GM12878 (cell line): ENCODE results near the gene ATP1A3. TPM values are rescaled to one million over a fixed set of nuclear protein-coding genes. Genes with fewer than 3 reads are reported as not detected.

Experiments
- ATAC-seq: fragments of 200-7000 bp; cut with Tn5 transposase; 3 replicates; pipeline ENCODE4 v1.9.1; 2020; ENCODE audit warnings: mild to moderate bottlenecking, moderate library complexity
- BruUV-seq: library from RNA; stranded (reverse); fragments of 400-500 nt; replicated peaks from 2 replicates; lab custom pipeline; 2021; lab: Mats Ljungman, UMichigan
- CTCF ChIA-PET: fragments of 300-600 bp; sonication (Branson Sonifier 250); formaldehyde crosslinking; extraction: SDS; loops from one replicate; lab custom pipeline; 2021; ENCODE audit warnings: inconsistent platforms; lab: Yijun Ruan, JAX
- POLR2A ChIA-PET: fragments of 350-600 bp; formaldehyde crosslinking; extraction: SDS; loops from one replicate; lab custom pipeline; 2021; ENCODE audit warnings: inconsistent platforms; lab: Charles Lee
- RAD21 ChIA-PET: fragments of 300-600 bp; sonication (Branson Sonifier 250); formaldehyde crosslinking; loops from one replicate; lab custom pipeline; 2023; ENCODE audit warnings: antibody characterized with exemption; ENCODE audit not compliant: unreplicated experiment; lab: Charles Lee
- SMC1A ChIA-PET: fragments of 300-600 bp; sonication (Branson Sonifier 250); formaldehyde crosslinking; loops from one replicate; lab custom pipeline; 2023; ENCODE audit not compliant: unreplicated experiment, uncharacterized antibody; lab: Charles Lee
- DNase-seq: peaks from one replicate; pipeline ENCODE4 v3.0.0-alpha.2; 2011; ENCODE audit warnings: low read depth, low spot score
- FAIRE-seq: peaks from 3 replicates; lab custom pipeline; 2011; peaks lifted over from hg19 to GRCh38; lab: Jason Lieb, UNC
- H2AFZ ChIP-seq: 2 replicates; pipeline ENCODE4 v1.6.0; 2011; ENCODE audit warnings: low read depth, low read length, control low read depth; ENCODE audit not compliant: control insufficient read depth
- H3K27ac ChIP-seq: 2 replicates; pipeline ENCODE4 v1.5.1; 2011; ENCODE audit warnings: control low read depth; ENCODE audit not compliant: control insufficient read depth, insufficient read depth
- H3K27me3 ChIP-seq, 2 experiments: replicated peaks in 1 of 2; 2 replicates each; pipeline versions ENCODE4 v1.6.0 to v1.6.1; 2011; ENCODE audit warnings: low read length in 1 of 2; ENCODE audit not compliant: control insufficient read depth in 2 of 2, insufficient read depth in 2 of 2
- H3K36me3 ChIP-seq, 2 experiments: 2 replicates each; pipeline ENCODE4 v1.5.1; 2011; ENCODE audit warnings: low read length in 1 of 2; ENCODE audit not compliant: control insufficient read depth in 2 of 2, insufficient read depth in 2 of 2
- H3K4me1 ChIP-seq: 2 replicates; pipeline ENCODE4 v1.6.1; 2011; ENCODE audit warnings: mild to moderate bottlenecking, low read length, moderate library complexity, mixed read lengths; ENCODE audit not compliant: control insufficient read depth, insufficient read depth
- H3K4me2 ChIP-seq: 2 replicates; pipeline ENCODE4 v1.6.0; 2011; ENCODE audit warnings: control low read depth; ENCODE audit not compliant: control insufficient read depth, insufficient read depth
- H3K4me3 ChIP-seq: fragments of 200-600 bp; sonication (generic); 2 replicates; pipeline ENCODE4 v1.5.1; 2016
- H3K79me2 ChIP-seq: 2 replicates; pipeline ENCODE4 v1.6.0; 2011; ENCODE audit warnings: low read length; ENCODE audit not compliant: control insufficient read depth, insufficient read depth
- H3K9ac ChIP-seq: 2 replicates; pipeline ENCODE4 v1.8.0; 2011; ENCODE audit warnings: low read length, control low read depth, mixed read lengths; ENCODE audit not compliant: control insufficient read depth, insufficient read depth
- H3K9me3 ChIP-seq: replicated peaks from 3 replicates; pipeline ENCODE4 v1.5.1; 2011; ENCODE audit warnings: mild to moderate bottlenecking, low read length; ENCODE audit not compliant: control insufficient read depth, insufficient read depth
- H4K20me1 ChIP-seq: 2 replicates; pipeline ENCODE4 v1.6.0; 2011; ENCODE audit not compliant: control insufficient read depth, insufficient read depth
- DPF2 ChIP-seq: fragments of 450-650 bp; IDR thresholded peaks from 2 replicates; pipeline ENCODE4 v1.6.1; 2017; ENCODE audit warnings: mild to moderate bottlenecking
- E2F4 ChIP-seq: IDR thresholded peaks from 2 replicates; pipeline ENCODE4 v1.6.1; 2012; ENCODE audit warnings: low read depth, low read length, improper control_type of control experiment
- ELK1 ChIP-seq: IDR thresholded peaks from 2 replicates; pipeline ENCODE4 v1.6.1; 2012; ENCODE audit warnings: low read depth, low read length, improper control_type of control experiment
- ESRRA ChIP-seq: IDR thresholded peaks from 2 replicates; pipeline ENCODE4 v1.6.1; 2012; ENCODE audit warnings: mild to moderate bottlenecking, low read length, improper control_type of control experiment
- FOXM1 ChIP-seq: IDR thresholded peaks from 2 replicates; pipeline ENCODE4 v1.6.1; 2012; ENCODE audit warnings: low read depth, mild to moderate bottlenecking, inconsistent platforms, low read length, moderate library complexity
- GABPA ChIP-seq: IDR thresholded peaks from 2 replicates; pipeline ENCODE4 v1.6.1; 2014; ENCODE audit warnings: antibody characterized with exemption, low read depth, mild to moderate bottlenecking, inconsistent platforms
- HCFC1 ChIP-seq: fragments of 150-350 bp; IDR thresholded peaks from 2 replicates; pipeline ENCODE4 v1.6.1; 2014; ENCODE audit warnings: low read length
- MXI1 ChIP-seq: fragments of 150-350 bp; IDR thresholded peaks from 2 replicates; pipeline ENCODE4 v1.6.1; 2011; ENCODE audit warnings: low read depth, mild to moderate bottlenecking, inconsistent platforms, low read length, improper control_type of control experiment
- MYB ChIP-seq: fragments of 150-350 bp; IDR thresholded peaks from 2 replicates; pipeline ENCODE4 v1.6.1; 2014; ENCODE audit warnings: mild to moderate bottlenecking, low read depth, low read length, borderline replicate concordance
- NFXL1 ChIP-seq: fragments of 450-650 bp; IDR thresholded peaks from 2 replicates; pipeline ENCODE4 v1.6.1; 2017; ENCODE audit warnings: antibody characterized with exemption, mild to moderate bottlenecking, borderline replicate concordance
- POLR2AphosphoS2 ChIP-seq: IDR thresholded peaks from 2 replicates; pipeline ENCODE4 v1.6.1; 2011; ENCODE audit warnings: low read depth, mild to moderate bottlenecking, low read length, improper control_type of control experiment, moderate library complexity
- TARDBP ChIP-seq: IDR thresholded peaks from 2 replicates; pipeline ENCODE4 v1.6.1; 2016; ENCODE audit warnings: borderline replicate concordance
- ZNF217 ChIP-seq: fragments of 450-650 bp; IDR thresholded peaks from 2 replicates; pipeline ENCODE4 v1.6.1; 2017; ENCODE audit warnings: antibody characterized with exemption, mild to moderate bottlenecking
- ZNF622 ChIP-seq: fragments of 450-650 bp; IDR thresholded peaks from 2 replicates; pipeline ENCODE4 v1.6.1; 2017; ENCODE audit warnings: mild to moderate bottlenecking, inconsistent platforms
- ZSCAN29 ChIP-seq: fragments of 450-650 bp; IDR thresholded peaks from 2 replicates; pipeline ENCODE4 v1.6.1; 2017; ENCODE audit warnings: mild to moderate bottlenecking, moderate library complexity
- WGBS: methylation state at CpG from one replicate; pipeline ENCODE4 v1.1.6; 2016; ENCODE audit warnings: low lambda C conversion rate; ENCODE audit not compliant: insufficient replicate concordance, insufficient coverage; ENCODE audit errors: missing lambda C conversion rate; 5-methylcytosine and 5-hydroxymethylcytosine counted together
- in situ Hi-C: fragments of 300-500 bp; cut with MboI; formaldehyde crosslinking; loops from 9 replicates; pipeline ENCODE4 v1.14.3; 2018; ENCODE audit warnings: mixed read lengths
- intact Hi-C: fragments of 100-400 bp; cut with micrococcal nuclease; formaldehyde crosslinking; loops from one replicate; pipeline ENCODE4 v1.14.2; 2022; ENCODE audit not compliant: unreplicated experiment
- polyA plus RNA-seq, 11 experiments: library from polyadenylated mRNA; depleted of rRNA in 4 of 11; unstranded in 6 of 11; stranded (reverse) in 5 of 11; fragments of >200 nt; fragmentation: Nextera tagmentation in 4 of 11; fragmentation: Illumina TruSeq in 1 of 11; extraction: Ambion mirVana in 4 of 11; extraction: Trizol in 1 of 11; gene quantifications; 1 replicate in 1 of 11; 2 replicates in 10 of 11; pipeline versions ENCODE4 v1.2.1 to v1.2.3, GENCODE V29; 2011 to 2016; ENCODE audit warnings: inconsistent platforms in 2 of 11, missing spikeins in 2 of 11, low read depth in 1 of 11
- total RNA-seq, 4 experiments: library from RNA; depleted of rRNA in 3 of 4; stranded (reverse); fragments of >200 nt in 3 of 4; fragmentation: Illumina TruSeq in 1 of 4; extraction: Trizol in 1 of 4; gene quantifications; 2 replicates each; pipeline versions ENCODE4 v1.2.1 to v1.2.3, GENCODE V29; 2013 to 2021
- TF ChIP-seq, protein P1 (sequence below): IDR thresholded peaks from 2 replicates; pipeline ENCODE4 v1.6.1; 2012; ENCODE audit warnings: low read length, inconsistent platforms

The ATP1A3 gene
- total and polyA plus RNA-seq, 10 of the 15 experiments (the other 5 are each of a cell fraction or from before 2014, with no cell fraction given): 0.17 to 0.86 (median 0.32) TPM; not detected in 2

DNA sequence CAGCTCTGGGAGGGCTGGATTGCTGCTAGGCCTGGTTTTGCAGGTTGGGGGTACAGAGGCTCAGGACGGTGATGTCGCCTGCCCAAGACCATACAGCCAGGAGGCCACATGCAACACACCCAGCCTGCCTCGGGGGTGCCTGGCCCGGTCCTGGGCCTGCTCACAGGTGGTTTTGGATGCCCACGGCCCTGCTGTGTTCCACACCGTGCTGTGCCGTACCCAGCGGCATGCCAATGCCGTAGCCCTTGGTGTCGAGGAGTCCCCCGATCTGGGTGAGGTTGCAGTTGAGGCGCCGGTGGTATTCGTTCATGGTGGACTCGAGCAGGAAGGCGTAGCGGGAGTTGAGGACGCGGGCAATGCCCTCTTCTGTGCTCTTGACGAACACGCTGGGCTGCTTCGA is 11.5 kb upstream of the ATP1A3 start:
- ATAC-seq (no peak), FAIRE-seq (no peak)
- intact Hi-C loops: no loop called here
- Histone ChIP-seq H3K9me3 (no peaks in the 10 kb centered on the region), H3K4me3 (no peak overlapping the region), H3K4me2 (no peak overlapping the region), H3K27ac (no peak overlapping the region), H3K36me3 (no peaks in the 10 kb centered on the region), H3K9ac (no peak overlapping the region), H3K79me2 (no peaks in the 10 kb centered on the region), H2AFZ (no peak overlapping the region)
- no TSS peak for BruUV-seq
- in situ Hi-C loops: no loop called here
- TF ChIP-seq, protein P1, sequence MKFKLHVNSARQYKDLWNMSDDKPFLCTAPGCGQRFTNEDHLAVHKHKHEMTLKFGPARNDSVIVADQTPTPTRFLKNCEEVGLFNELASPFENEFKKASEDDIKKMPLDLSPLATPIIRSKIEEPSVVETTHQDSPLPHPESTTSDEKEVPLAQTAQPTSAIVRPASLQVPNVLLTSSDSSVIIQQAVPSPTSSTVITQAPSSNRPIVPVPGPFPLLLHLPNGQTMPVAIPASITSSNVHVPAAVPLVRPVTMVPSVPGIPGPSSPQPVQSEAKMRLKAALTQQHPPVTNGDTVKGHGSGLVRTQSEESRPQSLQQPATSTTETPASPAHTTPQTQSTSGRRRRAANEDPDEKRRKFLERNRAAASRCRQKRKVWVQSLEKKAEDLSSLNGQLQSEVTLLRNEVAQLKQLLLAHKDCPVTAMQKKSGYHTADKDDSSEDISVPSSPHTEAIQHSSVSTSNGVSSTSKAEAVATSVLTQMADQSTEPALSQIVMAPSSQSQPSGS: no peak
- TF ChIP-seq POLR2AphosphoS2 (no peak), ZNF217 (no peak), ELK1 (no peak), GABPA (no peak), ZSCAN29 (no peak), MYB (no peak), HCFC1 (no peak), ESRRA (no peak), NFXL1 (no peak), FOXM1 (no peak), E2F4 (no peak), TARDBP (no peak), MXI1 (no peak), ZNF622 (no peak), DPF2 (no peak)
- TF ChIP-seq, all 136 proteins: peak for 0
- ChIA-PET RAD21 (no interaction called here), SMC1A (no interaction called here), POLR2A (no interaction called here), CTCF (no interaction called here)
- 44% methylated on average over 22 of the region's 22 CpGs for WGBS
- Histone ChIP-seq H3K4me1 (no peaks in the 10 kb centered on the region), H4K20me1 (no peaks in the 10 kb centered on the region), H3K27me3 (peaks cover 0 to 7% of the 10 kb centered on the region in 2 experiments; a peak in 1 of 4 replicates)
- no peak for DNase-seq
